ENCODE measurements around the gene HSPA4. TPM values are rescaled to one million over a fixed set of nuclear protein-coding genes. Genes with fewer than 3 reads are reported as not detected.
"Not testable (repeated sequence)": the region's sequence is repeated elsewhere in the genome, so short reads cannot be mapped to it uniquely, and the experiment has no call there.

Gene HSPA4
- total RNA-seq (2022) (237 and 249 TPM in 2 replicates), Bru-seq, nascent RNA (percentile 93 among the genes with signal in this experiment), BruChase-seq, experiment 1, labeled RNA remaining after a 2-hour chase (percentile 94 among the genes with signal in this experiment), BruChase-seq, experiment 2, labeled RNA remaining after a 6-hour chase (percentile 97 among the genes with signal in this experiment)
- long read RNA-seq, full-length matches to known transcripts, result 205 of 261 reads
- long read RNA-seq, partial matches to known transcripts, result 19 of 261 reads
- long read RNA-seq, other reads (novel, unspliced or antisense), result 37 of 261 reads

- Mint-ChIP-seq H3K9me3 (ENCODE audit: unreplicated experiment) (no peaks in the 10 kb centered on the region), H3K27me3 (ENCODE audit: insufficient read depth, unreplicated experiment) (no peaks in the 10 kb centered on the region), H3K36me3 (ENCODE audit: insufficient read depth, unreplicated experiment) (peaks cover 43% of the 10 kb centered on the region), H3K4me1 (ENCODE audit: low read depth, unreplicated experiment) (peaks cover 30% of the 10 kb centered on the region), H3K4me3 (ENCODE audit: unreplicated experiment) (peak within 1 kb of the TSS; percentile 96), H3K27ac (ENCODE audit: unreplicated experiment) (peak within 1 kb of the TSS; percentile 100)
- Histone ChIP-seq H3K4me3 (ENCODE audit: low read depth, low read length) (peak within 1 kb of the TSS; percentile 93), H3K9me3 (no peaks in the 10 kb centered on the region), H3K4me1 (peaks cover 24% of the 10 kb centered on the region), H3K27me3 (replicated peaks; ENCODE audit: control insufficient read depth, insufficient read depth, low read length) (no peaks in the 10 kb centered on the region), H3K36me3 (ENCODE audit: control insufficient read depth, insufficient read depth, low read length) (no peaks in the 10 kb centered on the region)
- DNase-seq, result peak; percentile 98 to 99
- POLR2A ChIA-PET, result interaction anchor here (0.5 to 2.1 kb wide), 18 partner anchors 8 to 561 kb away, joined by 3 to 23 read pairs (median 4); partner anchors contain the start of genes AFF4, IRF1, SOWAHA and ZCCHC10
- no TSS peak for BruUV-seq (replicated peaks)
- intact Hi-C loops (cut with micrococcal nuclease; ENCODE audit: unreplicated experiment), result loop anchor here (1.0 to 10.0 kb wide), 3 partner anchors 25 to 147 kb away; partner anchors contain the start of genes AFF4 and ZCCHC10
- CTCF ChIA-PET, result no interaction called here
- TF ChIP-seq CTCF (IDR thresholded peaks at IDR 0.05; ENCODE audit: insufficient read depth in 1 of 2, low read depth in 1 of 2, low read length in 1 of 2, severe bottlenecking in 1 of 2, unreplicated experiment in 1 of 2), result no peak
Observed at GRCh38 chr5:133051542-133052316, at the start of gene HSPA4. Gene HSPA4 (plus strand): TSS chr5:133052013. CDS start chr5:133052251, 238 bp downstream.

GRCh38 chr5:133006653-133007052 lies 45.2 kb upstream of the HSPA4 start:
- ChIA-PET POLR2A (no interaction called here), CTCF (no interaction called here)
- Mint-ChIP-seq H3K36me3 (ENCODE audit: insufficient read depth, unreplicated experiment) (peaks cover 55% of the 10 kb centered on the region), H3K9me3 (ENCODE audit: unreplicated experiment) (no peaks in the 10 kb centered on the region), H3K4me3 (ENCODE audit: unreplicated experiment) (peak overlapping the region; percentile 16), H3K4me1 (ENCODE audit: low read depth, unreplicated experiment) (peaks cover 21% of the 10 kb centered on the region), H3K27me3 (ENCODE audit: insufficient read depth, unreplicated experiment) (no peaks in the 10 kb centered on the region), H3K27ac (ENCODE audit: unreplicated experiment) (peak overlapping the region; percentile 82)
- intact Hi-C loops (cut with micrococcal nuclease; ENCODE audit: unreplicated experiment), result no loop called here
- no peak for TF ChIP-seq CTCF (IDR thresholded peaks at IDR 0.05; ENCODE audit: insufficient read depth in 1 of 2, low read depth in 1 of 2, low read length in 1 of 2, severe bottlenecking in 1 of 2, unreplicated experiment in 1 of 2)
- no TSS peak for BruUV-seq (replicated peaks)
- H3K4me1 ChIP-seq, result peaks cover 16% of the 10 kb centered on the region
- H3K27me3 ChIP-seq (replicated peaks; ENCODE audit: control insufficient read depth, insufficient read depth, low read length), result no peaks in the 10 kb centered on the region
- peak in 1 of 2 experiments; percentile 27 for DNase-seq
- peaks cover 14% of the 10 kb centered on the region for H3K9me3 ChIP-seq
- H3K4me3 ChIP-seq (ENCODE audit: low read depth, low read length), result no peak overlapping the region
- no peaks in the 10 kb centered on the region for H3K36me3 ChIP-seq (ENCODE audit: control insufficient read depth, insufficient read depth, low read length)

- H3K27me3 ChIP-seq (replicated peaks; ENCODE audit: control insufficient read depth, insufficient read depth, low read length); DNase-seq; POLR2A ChIA-PET; H3K27me3 Mint-ChIP-seq (ENCODE audit: insufficient read depth, unreplicated experiment); H3K27ac Mint-ChIP-seq (ENCODE audit: unreplicated experiment); intact Hi-C loops (cut with micrococcal nuclease; ENCODE audit: unreplicated experiment); BruUV-seq (replicated peaks); H3K36me3 ChIP-seq (ENCODE audit: control insufficient read depth, insufficient read depth, low read length); H3K4me3 Mint-ChIP-seq (ENCODE audit: unreplicated experiment); H3K9me3 Mint-ChIP-seq (ENCODE audit: unreplicated experiment); H3K4me3 ChIP-seq (ENCODE audit: low read depth, low read length): not testable (repeated sequence)
- H3K36me3 Mint-ChIP-seq (ENCODE audit: insufficient read depth, unreplicated experiment), result peaks cover 46% of the 10 kb centered on the region
- CTCF ChIA-PET, result interaction anchor here (0.6 kb wide), 1 partner anchor 22 kb away, joined by 5 read pairs; no protein-coding TSS in a partner anchor
- peaks cover 21% of the 10 kb centered on the region for H3K4me1 Mint-ChIP-seq (ENCODE audit: low read depth, unreplicated experiment)
- peaks cover 16% of the 10 kb centered on the region for H3K4me1 ChIP-seq
- H3K9me3 ChIP-seq, result peaks cover 16% of the 10 kb centered on the region
Observed at GRCh38 chr5:133008455-133008854, 43.4 kb upstream of the HSPA4 start.

Data from Caco-2 (cell line).